Measurements from ENCODE around the gene SLC16A12.
A peak's percentile ranks its signal among the peaks of the same experiment; 100 is the strongest.

DNA sequence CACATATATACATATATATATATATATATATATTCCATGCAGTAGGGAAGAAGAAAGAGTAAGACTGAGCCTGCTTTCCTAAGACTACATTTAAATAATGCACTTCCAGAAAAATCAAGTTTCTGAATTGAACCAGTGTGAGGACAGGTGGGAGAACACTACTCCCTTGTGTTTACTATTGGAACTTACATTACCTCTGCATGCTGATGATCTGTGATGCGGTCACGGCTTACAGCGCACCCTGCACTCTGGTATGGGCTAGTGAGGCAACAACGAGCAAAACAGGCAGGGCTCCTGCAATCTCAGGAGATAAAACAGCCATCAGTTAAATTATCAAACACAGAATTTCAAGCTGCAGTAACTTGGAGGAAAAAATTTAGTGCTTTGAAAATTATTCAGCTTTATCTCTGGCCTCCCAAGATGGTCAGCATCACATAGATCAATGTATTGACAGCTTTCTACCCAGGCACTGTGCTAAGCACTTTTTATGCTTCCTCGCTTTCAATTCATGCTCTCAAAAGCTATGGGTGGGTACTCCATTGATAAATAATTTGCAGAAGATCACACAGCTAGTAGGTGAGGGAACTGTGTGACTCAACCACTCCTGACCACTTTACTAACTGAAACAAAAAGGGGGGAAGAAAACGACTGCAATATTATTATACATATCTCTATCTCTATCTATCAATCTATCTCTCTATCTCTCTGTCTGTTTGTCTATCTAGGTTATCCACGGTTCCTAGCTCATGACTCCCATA lies 20.5 kb upstream of the SLC16A12 start:
- TF ChIP-seq POLR2A (IDR thresholded peaks at IDR 0.05): no peak
- TF ChIP-seq, protein P1, sequence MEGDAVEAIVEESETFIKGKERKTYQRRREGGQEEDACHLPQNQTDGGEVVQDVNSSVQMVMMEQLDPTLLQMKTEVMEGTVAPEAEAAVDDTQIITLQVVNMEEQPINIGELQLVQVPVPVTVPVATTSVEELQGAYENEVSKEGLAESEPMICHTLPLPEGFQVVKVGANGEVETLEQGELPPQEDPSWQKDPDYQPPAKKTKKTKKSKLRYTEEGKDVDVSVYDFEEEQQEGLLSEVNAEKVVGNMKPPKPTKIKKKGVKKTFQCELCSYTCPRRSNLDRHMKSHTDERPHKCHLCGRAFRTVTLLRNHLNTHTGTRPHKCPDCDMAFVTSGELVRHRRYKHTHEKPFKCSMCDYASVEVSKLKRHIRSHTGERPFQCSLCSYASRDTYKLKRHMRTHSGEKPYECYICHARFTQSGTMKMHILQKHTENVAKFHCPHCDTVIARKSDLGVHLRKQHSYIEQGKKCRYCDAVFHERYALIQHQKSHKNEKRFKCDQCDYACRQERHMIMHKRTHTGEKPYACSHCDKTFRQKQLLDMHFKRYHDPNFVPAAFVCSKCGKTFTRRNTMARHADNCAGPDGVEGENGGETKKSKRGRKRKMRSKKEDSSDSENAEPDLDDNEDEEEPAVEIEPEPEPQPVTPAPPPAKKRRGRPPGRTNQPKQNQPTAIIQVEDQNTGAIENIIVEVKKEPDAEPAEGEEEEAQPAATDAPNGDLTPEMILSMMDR (IDR thresholded peaks at IDR 0.05): peak in 1 of 6 experiments; percentile 24
